Measurements from ENCODE around the gene IRF2BPL.
A peak's percentile ranks its signal among the peaks of the same experiment; 100 is the strongest.

IRF2BPL gene

GRCh38 chr14:77012193-77012765 is 16.2 kb downstream of the IRF2BPL start:
- Histone ChIP-seq H3K4me1 (ENCODE audit: low read length) (no peaks in the 10 kb centered on the region), H3K9me3 (ENCODE audit: insufficient read depth, low read length) (no peaks in the 10 kb centered on the region), H3K9ac (ENCODE audit: low read length) (no peak overlapping the region), H3K36me3 (replicated peaks; ENCODE audit: low read depth, low read length) (no peaks in the 10 kb centered on the region), H3K4me2 (ENCODE audit: low read length) (no peak overlapping the region), H3K27me3 (ENCODE audit: low read depth, low read length) (0 out of 2 replicates have a peak, but pooled peaks cover 3% of the 10 kb centered on the region), H3K79me2 (ENCODE audit: low read length) (no peaks in the 10 kb centered on the region), H4K20me1 (ENCODE audit: insufficient read depth, low read length) (no peaks in the 10 kb centered on the region), H2AFZ (ENCODE audit: low read depth, low read length) (no peak overlapping the region), H3K27ac (ENCODE audit: low read length) (no peak overlapping the region), H3K4me3 (ENCODE audit: low read length) (no peak overlapping the region)
- TF ChIP-seq EZH2phosphoT487 (IDR thresholded peaks at IDR 0.05; ENCODE audit: low read depth) (no peak), CTCF (IDR thresholded peaks at IDR 0.05; ENCODE audit: low read depth, low read length) (no peak)

- Histone ChIP-seq H4K20me1 (ENCODE audit: insufficient read depth, low read length) (no peaks in the 10 kb centered on the region), H3K4me2 (ENCODE audit: low read length) (no peak overlapping the region), H3K4me3 (ENCODE audit: low read length) (no peak overlapping the region), H3K27me3 (ENCODE audit: low read depth, low read length) (0 out of 2 replicates have a peak, but pooled peaks cover 3% of the 10 kb centered on the region), H3K9ac (ENCODE audit: low read length) (no peak overlapping the region), H2AFZ (ENCODE audit: low read depth, low read length) (no peak overlapping the region), H3K9me3 (ENCODE audit: insufficient read depth, low read length) (no peaks in the 10 kb centered on the region), H3K79me2 (ENCODE audit: low read length) (no peaks in the 10 kb centered on the region), H3K27ac (ENCODE audit: low read length) (no peak overlapping the region), H3K36me3 (replicated peaks; ENCODE audit: low read depth, low read length) (no peaks in the 10 kb centered on the region), H3K4me1 (ENCODE audit: low read length) (no peaks in the 10 kb centered on the region)
- TF ChIP-seq CTCF (IDR thresholded peaks at IDR 0.05; ENCODE audit: low read depth, low read length): peak; percentile 16; the same call in 1 of the 2 replicates
- TF ChIP-seq EZH2phosphoT487 (IDR thresholded peaks at IDR 0.05; ENCODE audit: low read depth): no peak
Observed at GRCh38 chr14:77011245-77011644, 17.3 kb downstream of the IRF2BPL start.

GRCh38 chr14:77009014-77009413 is 19.5 kb downstream of the IRF2BPL start:
- H3K4me2 ChIP-seq (ENCODE audit: low read length): no peak overlapping the region
- 0 out of 2 replicates have a peak, but pooled peaks cover 3% of the 10 kb centered on the region for H3K27me3 ChIP-seq (ENCODE audit: low read depth, low read length)
- no peaks in the 10 kb centered on the region for H3K79me2 ChIP-seq (ENCODE audit: low read length)
- H2AFZ ChIP-seq (ENCODE audit: low read depth, low read length): no peak overlapping the region
- H3K4me1 ChIP-seq (ENCODE audit: low read length): no peaks in the 10 kb centered on the region
- H3K4me3 ChIP-seq (ENCODE audit: low read length): no peak overlapping the region
- H3K9me3 ChIP-seq (ENCODE audit: insufficient read depth, low read length): no peaks in the 10 kb centered on the region
- H3K36me3 ChIP-seq (replicated peaks; ENCODE audit: low read depth, low read length): no peaks in the 10 kb centered on the region
- TF ChIP-seq CTCF (IDR thresholded peaks at IDR 0.05; ENCODE audit: low read depth, low read length) (no peak), EZH2phosphoT487 (IDR thresholded peaks at IDR 0.05; ENCODE audit: low read depth) (no peak)
- no peak overlapping the region for H3K9ac ChIP-seq (ENCODE audit: low read length)
- H4K20me1 ChIP-seq (ENCODE audit: insufficient read depth, low read length): no peaks in the 10 kb centered on the region
- no peak overlapping the region for H3K27ac ChIP-seq (ENCODE audit: low read length)

GRCh38 chr14:77008541-77008940 is 20.0 kb downstream of the IRF2BPL start:
- no peak for TF ChIP-seq EZH2phosphoT487 (IDR thresholded peaks at IDR 0.05; ENCODE audit: low read depth)
- no peak for TF ChIP-seq CTCF (IDR thresholded peaks at IDR 0.05; ENCODE audit: low read depth, low read length)
- no peak overlapping the region for H3K4me3 ChIP-seq (ENCODE audit: low read length)
- 0 out of 2 replicates have a peak, but pooled peaks cover 3% of the 10 kb centered on the region for H3K27me3 ChIP-seq (ENCODE audit: low read depth, low read length)
- no peaks in the 10 kb centered on the region for H3K79me2 ChIP-seq (ENCODE audit: low read length)
- H2AFZ ChIP-seq (ENCODE audit: low read depth, low read length): no peak overlapping the region
- no peaks in the 10 kb centered on the region for H3K36me3 ChIP-seq (replicated peaks; ENCODE audit: low read depth, low read length)
- no peak overlapping the region for H3K27ac ChIP-seq (ENCODE audit: low read length)
- no peaks in the 10 kb centered on the region for H3K4me1 ChIP-seq (ENCODE audit: low read length)
- H4K20me1 ChIP-seq (ENCODE audit: insufficient read depth, low read length): no peaks in the 10 kb centered on the region
- H3K9ac ChIP-seq (ENCODE audit: low read length): no peak overlapping the region
- no peaks in the 10 kb centered on the region for H3K9me3 ChIP-seq (ENCODE audit: insufficient read depth, low read length)
- no peak overlapping the region for H3K4me2 ChIP-seq (ENCODE audit: low read length)
